GM12891 (cell line): ENCODE data around the gene COLEC11.

Experiments
- POLR2A ChIP-seq: IDR thresholded peaks from 2 replicates; pipeline ENCODE4 v1.6.1; 2011; ENCODE audit warnings: low read depth, low read length, control low read depth
- POLR2AphosphoS5 ChIP-seq: IDR thresholded peaks from 2 replicates; pipeline ENCODE4 v1.6.1; 2011; ENCODE audit warnings: low read depth, low read length, control low read depth
- POU2F2 ChIP-seq: IDR thresholded peaks from 2 replicates; pipeline ENCODE4 v1.6.1; 2011; ENCODE audit warnings: low read depth, mild to moderate bottlenecking, control low read depth, low read length, moderate library complexity
- TAF1 ChIP-seq: IDR thresholded peaks from 2 replicates; pipeline ENCODE4 v1.6.1; 2011; ENCODE audit warnings: low read depth, low read length, control low read depth

DNA sequence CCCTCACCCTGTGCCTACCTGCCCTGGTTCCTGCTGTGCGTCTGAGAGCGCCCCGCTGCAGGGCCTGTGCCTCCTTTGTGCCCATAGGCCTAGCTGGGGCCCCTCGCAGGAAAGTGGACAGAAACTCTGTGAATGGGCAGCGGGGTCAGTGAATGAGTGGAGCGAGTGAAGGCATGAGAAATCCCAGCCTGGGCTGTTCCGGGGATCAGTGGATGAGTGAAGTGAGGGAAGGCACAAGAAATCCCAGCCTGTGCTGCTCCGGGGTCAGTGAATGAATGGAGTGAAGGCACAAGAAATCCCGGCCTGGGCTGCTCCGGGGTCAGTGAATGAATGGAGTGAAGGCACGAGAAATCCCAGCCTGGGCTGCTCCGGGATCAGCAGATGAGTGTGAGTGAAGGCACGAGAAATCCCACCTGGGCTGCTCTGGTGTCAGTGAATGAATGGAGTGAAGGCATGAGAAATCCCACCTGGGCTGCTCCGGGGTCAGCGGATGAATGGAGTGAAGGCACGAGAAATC is 2.0 kb downstream of the COLEC11 start:
- TF ChIP-seq POU2F2, result no peak
- no peak for TF ChIP-seq POLR2AphosphoS5
- no peak for TF ChIP-seq POLR2A
- no peak for TF ChIP-seq TAF1
